Occipital lobe (tissue), 2 donors: ENCODE results near the gene BLM. TPM values are rescaled to one million over a fixed set of nuclear protein-coding genes. Genes with fewer than 3 reads are reported as not detected.
A peak's percentile ranks its signal among the peaks of the same experiment; 100 is the strongest.
"Not testable (repeated sequence)": the region's sequence is repeated elsewhere in the genome, so short reads cannot be mapped to it uniquely, and the experiment has no call there.

ENCODE experiments used
- DNase-seq: peaks from one replicate; lab custom pipeline; 2025; lab: John Stamatoyannopoulos, UW
- total RNA-seq: library from RNA; depleted of rRNA; stranded (reverse); fragments of >200 nt; gene quantifications from one replicate; pipeline ENCODE4 v1.2.3, GENCODE V29; 2014

BLM gene
- total RNA-seq, 1 donor from 2014 or later, result 3.6 TPM

GRCh38 chr15:90730290-90730689 is 13.1 kb downstream of the BLM start:
- DNase-seq, result no peak

- DNase-seq, result no peak
These were observed 18.8 kb downstream of the BLM start for GRCh38 chr15:90735923-90736322.

- not testable (repeated sequence) for DNase-seq
These were observed 23.4 kb downstream of the BLM start for GRCh38 chr15:90740545-90740944.

- DNase-seq, result no peak
These were observed 24.9 kb downstream of the BLM start for GRCh38 chr15:90742087-90742486.

GRCh38 chr15:90743407-90743806 is 26.3 kb downstream of the BLM start:
- no peak for DNase-seq

GRCh38 chr15:90744759-90745402 is 27.7 kb downstream of the BLM start:
- DNase-seq, result no peak

- DNase-seq, result no peak
These were observed 32.6 kb downstream of the BLM start for GRCh38 chr15:90749754-90750153.

- no peak for DNase-seq
These were observed 33.0 kb downstream of the BLM start for GRCh38 chr15:90750186-90750585.

- no peak for DNase-seq
These were observed 34.2 kb downstream of the BLM start for GRCh38 chr15:90751300-90751825.

GRCh38 chr15:90756916-90757315 is 39.8 kb downstream of the BLM start:
- DNase-seq, result no peak

GRCh38 chr15:90757461-90757860 is 40.3 kb downstream of the BLM start:
- no peak for DNase-seq

GRCh38 chr15:90760661-90761232 is 43.6 kb downstream of the BLM start:
- DNase-seq, result no peak

GRCh38 chr15:90761629-90762028 is 44.5 kb downstream of the BLM start:
- DNase-seq, result no peak

GRCh38 chr15:90762109-90762508 is 45.0 kb downstream of the BLM start:
- peak; percentile 2 for DNase-seq

GRCh38 chr15:90763366-90764099 is 46.4 kb downstream of the BLM start:
- DNase-seq, result no peak

- no peak for DNase-seq
These were observed 48.4 kb downstream of the BLM start for GRCh38 chr15:90765531-90765930.

GRCh38 chr15:90765966-90766365 is 48.8 kb downstream of the BLM start:
- no peak for DNase-seq

- DNase-seq, result no peak
These were observed 52.2 kb downstream of the BLM start for GRCh38 chr15:90769375-90769774.

- no peak for DNase-seq
These were observed 56.3 kb downstream of the BLM start for GRCh38 chr15:90773485-90773884.

GRCh38 chr15:90774731-90775514 is 57.8 kb downstream of the BLM start:
- DNase-seq, result no peak

- no peak for DNase-seq
These were observed 63.8 kb downstream of the BLM start for GRCh38 chr15:90780916-90781315.

GRCh38 chr15:90782442-90782841 is 65.3 kb downstream of the BLM start:
- DNase-seq, result no peak
